ENCODE results near the gene EPB41L5. TPM values are rescaled to one million over a fixed set of nuclear protein-coding genes. Genes with fewer than 3 reads are reported as not detected.

EPB41L5 gene
- total RNA-seq, 1 donor from 2014 or later: 93.7 TPM

DNA sequence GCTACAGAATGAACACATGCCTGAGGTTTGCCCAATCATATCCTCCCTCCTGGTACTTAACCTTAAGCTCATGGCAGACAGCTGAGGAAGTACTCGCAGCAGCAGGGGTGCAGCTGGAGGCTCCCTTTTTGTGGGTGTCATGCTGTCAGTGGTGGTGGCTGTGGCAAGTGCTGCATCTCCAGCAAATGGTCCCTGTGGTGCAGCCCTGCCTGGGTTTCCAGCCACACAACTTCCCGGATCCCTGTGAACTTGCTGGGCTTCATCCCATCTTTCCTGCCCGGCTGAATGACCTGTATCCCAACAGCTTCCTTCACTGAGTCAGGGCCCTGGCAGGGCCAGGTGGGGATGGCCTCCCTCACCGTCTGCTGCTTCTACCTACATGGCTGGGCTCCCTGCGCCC lies 205.3 kb downstream of the EPB41L5 start:
- TF ChIP-seq, protein P1, sequence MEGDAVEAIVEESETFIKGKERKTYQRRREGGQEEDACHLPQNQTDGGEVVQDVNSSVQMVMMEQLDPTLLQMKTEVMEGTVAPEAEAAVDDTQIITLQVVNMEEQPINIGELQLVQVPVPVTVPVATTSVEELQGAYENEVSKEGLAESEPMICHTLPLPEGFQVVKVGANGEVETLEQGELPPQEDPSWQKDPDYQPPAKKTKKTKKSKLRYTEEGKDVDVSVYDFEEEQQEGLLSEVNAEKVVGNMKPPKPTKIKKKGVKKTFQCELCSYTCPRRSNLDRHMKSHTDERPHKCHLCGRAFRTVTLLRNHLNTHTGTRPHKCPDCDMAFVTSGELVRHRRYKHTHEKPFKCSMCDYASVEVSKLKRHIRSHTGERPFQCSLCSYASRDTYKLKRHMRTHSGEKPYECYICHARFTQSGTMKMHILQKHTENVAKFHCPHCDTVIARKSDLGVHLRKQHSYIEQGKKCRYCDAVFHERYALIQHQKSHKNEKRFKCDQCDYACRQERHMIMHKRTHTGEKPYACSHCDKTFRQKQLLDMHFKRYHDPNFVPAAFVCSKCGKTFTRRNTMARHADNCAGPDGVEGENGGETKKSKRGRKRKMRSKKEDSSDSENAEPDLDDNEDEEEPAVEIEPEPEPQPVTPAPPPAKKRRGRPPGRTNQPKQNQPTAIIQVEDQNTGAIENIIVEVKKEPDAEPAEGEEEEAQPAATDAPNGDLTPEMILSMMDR (IDR thresholded peaks at IDR 0.05): no peak
- Histone ChIP-seq H3K4me3 (no peak overlapping the region), H3K36me3 (peaks cover 4% of the 10 kb centered on the region), H3K9me3 (peaks cover 4% of the 10 kb centered on the region), H3K27ac (no peak overlapping the region), H3K4me1 (peaks cover 23% of the 10 kb centered on the region), H3K27me3 (ENCODE audit: low read depth) (no peaks in the 10 kb centered on the region)
- ATAC-seq (no peak), DNase-seq (no peak)
- intact Hi-C loops (cut with DNase I): no loop called here

DNA sequence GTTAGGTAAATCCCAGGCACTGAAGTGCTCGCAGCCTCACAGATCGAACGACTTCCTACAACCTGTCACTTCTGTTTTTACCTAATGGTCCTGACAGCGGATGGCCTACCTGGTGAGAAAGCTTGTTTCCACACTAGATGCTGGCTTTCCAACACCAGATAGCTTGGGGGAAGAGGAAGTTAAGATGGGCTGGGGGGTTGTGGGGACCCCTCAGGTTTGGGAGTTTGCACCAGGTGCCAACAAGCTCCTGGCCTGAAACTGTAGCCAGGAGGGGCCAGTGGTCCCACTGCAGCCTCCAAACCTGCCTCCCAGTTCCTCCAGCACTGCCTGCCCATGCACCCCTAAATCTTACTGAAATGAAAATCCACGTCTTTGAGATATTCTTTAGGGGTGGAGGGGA lies 206.4 kb downstream of the EPB41L5 start:
- intact Hi-C loops (cut with DNase I): no loop called here
- H3K36me3 ChIP-seq: peaks cover 4% of the 10 kb centered on the region
- DNase-seq: no peak

DNA sequence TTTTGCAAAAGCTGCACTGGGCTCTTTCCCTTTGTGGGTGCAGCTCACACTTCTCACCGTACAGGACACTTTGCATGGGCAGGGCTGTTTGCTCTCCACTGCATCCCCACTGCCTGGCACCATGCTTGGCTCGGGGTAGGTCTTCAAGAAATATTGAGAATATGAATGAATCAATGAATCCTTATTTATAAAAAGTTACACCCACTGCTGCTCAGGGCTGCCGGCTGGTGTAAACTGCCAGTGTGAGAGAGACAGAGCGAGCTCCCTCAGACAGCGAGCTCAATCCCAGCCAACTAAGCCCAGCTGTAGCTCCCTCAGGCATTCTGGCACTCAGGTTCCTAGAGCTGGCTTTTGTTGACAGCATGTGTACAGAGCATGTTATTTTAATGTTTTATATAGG lies 206.9 kb downstream of the EPB41L5 start:
- H3K36me3 ChIP-seq: peaks cover 4% of the 10 kb centered on the region
- no peak overlapping the region for H3K27ac ChIP-seq
- peaks cover 4% of the 10 kb centered on the region for H3K9me3 ChIP-seq
- ATAC-seq (no peak), DNase-seq (no peak)
- peaks cover 35% of the 10 kb centered on the region for H3K4me1 ChIP-seq
- TF ChIP-seq, protein P1 (IDR thresholded peaks at IDR 0.05): no peak
- H3K4me3 ChIP-seq: no peak overlapping the region
- intact Hi-C loops (cut with DNase I): no loop called here
- no peaks in the 10 kb centered on the region for H3K27me3 ChIP-seq (ENCODE audit: low read depth)

More for the DNA sequence above, 206.4 kb downstream of the EPB41L5 start:
- ATAC-seq: no peak
- Histone ChIP-seq H3K27me3 (ENCODE audit: low read depth) (no peaks in the 10 kb centered on the region), H3K4me1 (peaks cover 31% of the 10 kb centered on the region), H3K4me3 (no peak overlapping the region), H3K9me3 (peaks cover 4% of the 10 kb centered on the region), H3K27ac (no peak overlapping the region)
- TF ChIP-seq, protein P1 (IDR thresholded peaks at IDR 0.05): no peak

DNA sequence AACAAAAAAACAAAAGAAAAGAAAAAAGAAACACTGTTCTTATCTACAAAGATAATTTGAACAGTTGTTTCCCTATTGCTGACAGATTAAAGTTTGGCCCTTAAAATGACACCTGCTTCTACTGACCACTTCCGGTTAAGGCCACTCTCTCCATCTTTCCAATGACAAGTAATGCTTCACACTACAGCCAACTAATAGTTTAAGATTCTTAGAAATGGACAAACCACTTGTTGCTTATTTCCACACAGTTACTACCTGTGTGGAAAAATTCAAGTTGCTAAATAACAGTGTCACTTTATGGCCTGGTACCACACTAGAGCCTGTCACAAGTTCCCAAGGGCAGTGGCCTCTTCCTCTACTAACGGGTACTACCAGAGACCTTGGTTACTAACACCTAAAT lies 207.9 kb downstream of the EPB41L5 start:
- Histone ChIP-seq H3K27me3 (ENCODE audit: low read depth) (no peaks in the 10 kb centered on the region), H3K4me1 (peaks cover 35% of the 10 kb centered on the region), H3K36me3 (peaks cover 4% of the 10 kb centered on the region), H3K27ac (no peak overlapping the region), H3K4me3 (no peak overlapping the region), H3K9me3 (peaks cover 4% of the 10 kb centered on the region)
- no peak for DNase-seq
- TF ChIP-seq, protein P1 (IDR thresholded peaks at IDR 0.05): no peak
- intact Hi-C loops (cut with DNase I): no loop called here
- ATAC-seq: no peak

DNA sequence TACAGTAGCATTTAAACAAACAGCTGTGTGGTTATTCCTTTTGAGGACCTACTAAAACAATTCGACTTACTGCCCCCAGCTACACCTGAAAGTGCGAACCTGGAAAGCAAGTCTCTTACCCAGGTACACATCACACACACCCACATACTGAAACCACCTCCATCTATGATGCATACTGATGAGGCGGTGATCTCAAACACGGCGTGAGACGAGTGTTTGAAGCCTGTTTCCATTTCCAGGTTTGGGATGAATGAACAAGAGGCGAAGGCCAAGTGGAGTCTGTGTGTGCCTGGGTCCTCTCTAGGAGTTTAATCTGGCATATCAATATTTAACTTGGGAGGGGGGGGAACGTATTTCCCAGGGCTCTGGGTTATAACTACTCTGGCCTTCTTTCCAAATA lies 208.7 kb downstream of the EPB41L5 start:
- intact Hi-C loops (cut with DNase I): no loop called here
- TF ChIP-seq, protein P1 (IDR thresholded peaks at IDR 0.05): no peak

More for the DNA sequence above, 208.7 kb downstream of the EPB41L5 start:
- Histone ChIP-seq H3K4me3 (no peak overlapping the region), H3K36me3 (peaks cover 4% of the 10 kb centered on the region), H3K27me3 (ENCODE audit: low read depth) (no peaks in the 10 kb centered on the region), H3K9me3 (peaks cover 4% of the 10 kb centered on the region), H3K27ac (no peak overlapping the region), H3K4me1 (peaks cover 35% of the 10 kb centered on the region)
- ATAC-seq (no peak), DNase-seq (no peak)

Measured in lower lobe of right lung (tissue), 2 donors.